Kidney epithelial cell (primary cell): ENCODE results near the gene GSTK1. TPM values are rescaled to one million over a fixed set of nuclear protein-coding genes. Genes with fewer than 3 reads are reported as not detected.
"Not testable (repeated sequence)": the region's sequence is repeated elsewhere in the genome, so short reads cannot be mapped to it uniquely, and the experiment has no call there.

ENCODE experiments used
- DNase-seq: peaks from one replicate; pipeline ENCODE4 v3.0.0-alpha.2; 2010; ENCODE audit warnings: low read depth
- H3K27me3 ChIP-seq: 2 replicates; pipeline ENCODE4 v1.6.0; 2011; ENCODE audit warnings: low read length; ENCODE audit not compliant: control insufficient read depth, insufficient read depth
- H3K36me3 ChIP-seq: 2 replicates; pipeline ENCODE4 v1.5.1; 2011; ENCODE audit warnings: low read length; ENCODE audit not compliant: control insufficient read depth, insufficient read depth
- H3K4me3 ChIP-seq: 2 replicates; pipeline ENCODE4 v1.5.1; 2011; ENCODE audit warnings: low read depth, mild to moderate bottlenecking, control low read depth, low read length
- CTCF ChIP-seq: IDR thresholded peaks from 2 replicates; pipeline ENCODE4 v1.5.1; 2011; ENCODE audit warnings: mild to moderate bottlenecking, moderate library complexity, low read length, control low read depth, inconsistent platforms; ENCODE audit not compliant: insufficient read depth, poor library complexity, severe bottlenecking
- total RNA-seq: library from RNA; depleted of rRNA; stranded (reverse); fragments of >200 nt; gene quantifications from 2 replicates; pipeline ENCODE4 v1.2.3, GENCODE V29; 2015

Gene GSTK1
- total RNA-seq, result 139 and 152 TPM in 2 replicates

- no peak for TF ChIP-seq CTCF
- Histone ChIP-seq H3K4me3 (peak within 1 kb of the TSS; percentile 84), H3K27me3 (no peaks in the 10 kb centered on the region), H3K36me3 (no peaks in the 10 kb centered on the region)
- no peak for DNase-seq
These were observed at the start of gene GSTK1 for GRCh38 chr7:143263266-143264195. GSTK1 (plus strand) TSS chr7:143263441; CDS start chr7:143263514, 73 bp downstream.

GRCh38 chr7:143213478-143213877 is 49.8 kb upstream of the GSTK1 start:
- H3K36me3 ChIP-seq, DNase-seq, H3K27me3 ChIP-seq, H3K4me3 ChIP-seq: not testable (repeated sequence)

GRCh38 chr7:143214789-143215679 is 48.2 kb upstream of the GSTK1 start:
- DNase-seq, result peak; percentile 32
- H3K27me3 ChIP-seq, result no peaks in the 10 kb centered on the region
- peak; percentile 100 for TF ChIP-seq CTCF
- no peaks in the 10 kb centered on the region for H3K36me3 ChIP-seq
- no peak overlapping the region for H3K4me3 ChIP-seq

GRCh38 chr7:143216151-143216550 is 47.1 kb upstream of the GSTK1 start:
- no peak for DNase-seq
- H3K36me3 ChIP-seq, result no peaks in the 10 kb centered on the region
- H3K27me3 ChIP-seq, result no peaks in the 10 kb centered on the region
- no peak for TF ChIP-seq CTCF
- H3K4me3 ChIP-seq, result no peak overlapping the region

GRCh38 chr7:143216686-143217085 is 46.6 kb upstream of the GSTK1 start:
- no peak for TF ChIP-seq CTCF
- Histone ChIP-seq H3K4me3 (no peak overlapping the region), H3K36me3 (no peaks in the 10 kb centered on the region), H3K27me3 (no peaks in the 10 kb centered on the region)
- DNase-seq, result no peak

- TF ChIP-seq CTCF, result no peak
- DNase-seq, result no peak
- H3K27me3 ChIP-seq, result no peaks in the 10 kb centered on the region
These were observed 45.4 kb upstream of the GSTK1 start for GRCh38 chr7:143217806-143218205.

More at GRCh38 chr7:143217806-143218205, 45.4 kb upstream of the GSTK1 start:
- Histone ChIP-seq H3K4me3 (no peak overlapping the region), H3K36me3 (no peaks in the 10 kb centered on the region)
